D341Med (cell line): ENCODE results near the gene HAGHL.
A peak's percentile ranks its signal among the peaks of the same experiment; 100 is the strongest.

Experiments used
- DNase-seq: peaks from one replicate; pipeline ENCODE4 v3.0.0; 2012; ENCODE audit warnings: low spot score

HAGHL gene

DNA sequence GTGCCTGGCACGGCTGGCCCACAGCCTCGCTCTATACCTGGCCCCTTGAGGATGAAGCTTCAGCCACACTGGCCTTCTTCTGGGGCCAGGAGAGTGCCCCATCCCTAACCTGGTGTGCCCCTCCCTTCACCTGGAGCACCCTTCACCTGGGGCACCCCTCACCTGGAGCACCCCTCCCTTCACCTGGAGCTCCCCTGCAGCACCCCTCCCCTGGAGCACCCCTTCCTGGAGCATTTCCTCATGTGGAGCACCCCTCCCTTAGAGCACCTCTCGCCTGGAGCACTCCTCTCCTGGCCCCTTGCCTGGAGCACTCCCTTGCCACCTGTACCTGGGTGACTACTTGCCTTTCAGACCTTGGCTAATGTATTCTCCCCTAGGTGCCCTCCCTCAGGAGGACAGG lies 18.9 kb upstream of the HAGHL start:
- DNase-seq: no peak

DNA sequence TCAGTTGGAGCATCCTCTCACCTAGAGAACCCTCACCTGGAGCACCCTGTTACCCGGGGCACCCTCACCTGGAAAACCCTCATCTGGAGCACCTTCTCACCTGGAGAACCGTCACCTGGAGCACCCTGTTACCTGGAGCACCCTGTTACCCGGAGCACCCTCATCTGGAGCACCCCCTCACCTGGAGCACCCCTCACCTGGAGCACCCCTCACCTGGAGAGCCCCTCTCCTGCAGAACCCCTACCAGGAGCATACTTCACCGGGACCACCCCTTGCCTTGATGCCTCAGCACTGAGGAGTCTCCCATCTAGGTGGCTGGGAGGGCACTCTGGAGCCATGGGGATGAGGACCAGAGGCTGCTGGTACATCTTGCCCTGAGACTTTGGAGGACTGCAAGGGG lies 17.9 kb upstream of the HAGHL start:
- DNase-seq: no peak

DNA sequence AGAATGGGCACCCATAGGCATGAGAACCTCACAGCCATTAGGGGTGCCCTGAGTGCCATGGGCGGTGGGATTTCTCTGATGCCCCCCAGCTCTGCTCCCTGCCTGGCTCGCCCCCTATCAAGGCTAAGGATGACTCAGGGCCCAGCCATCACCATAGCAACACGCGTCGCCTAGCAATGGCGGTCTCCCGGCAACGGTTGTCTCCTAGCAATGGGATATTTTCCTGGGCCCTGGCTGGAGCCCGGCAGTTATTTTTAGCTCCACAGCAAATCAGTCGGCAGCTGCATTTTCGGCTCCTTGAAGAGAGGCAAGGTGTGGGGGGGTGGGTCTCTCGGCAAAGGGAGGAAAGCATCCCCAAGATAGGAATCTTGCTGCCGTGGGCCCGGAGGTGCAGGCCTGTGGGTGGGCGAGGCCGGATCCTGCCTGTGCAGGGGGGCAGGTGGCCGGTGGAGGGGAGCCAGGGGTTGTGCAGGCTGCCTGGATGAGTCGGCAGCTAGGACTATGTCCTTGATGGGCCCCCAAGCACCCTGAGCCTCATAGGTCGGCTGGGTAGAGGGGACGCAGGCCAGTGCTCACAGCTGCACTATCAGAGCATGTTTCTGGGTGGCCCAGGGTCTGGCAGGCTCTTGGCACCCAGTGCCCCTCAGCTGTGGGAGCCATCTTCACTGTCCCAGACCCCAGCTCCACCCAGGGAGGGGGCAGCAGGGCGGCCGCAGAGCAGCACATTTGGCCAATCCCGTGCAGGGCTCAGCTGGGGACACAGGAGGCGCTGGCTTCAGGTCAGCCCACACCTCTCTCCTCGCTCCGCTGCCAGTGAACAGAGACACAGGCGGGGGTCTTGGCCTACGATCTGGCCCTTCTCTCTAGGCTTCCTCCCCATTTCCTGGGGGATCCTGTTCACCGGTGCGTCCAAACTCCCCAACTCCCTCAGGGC lies 17.1 kb upstream of the HAGHL start:
- peak; percentile 76 for DNase-seq

DNA sequence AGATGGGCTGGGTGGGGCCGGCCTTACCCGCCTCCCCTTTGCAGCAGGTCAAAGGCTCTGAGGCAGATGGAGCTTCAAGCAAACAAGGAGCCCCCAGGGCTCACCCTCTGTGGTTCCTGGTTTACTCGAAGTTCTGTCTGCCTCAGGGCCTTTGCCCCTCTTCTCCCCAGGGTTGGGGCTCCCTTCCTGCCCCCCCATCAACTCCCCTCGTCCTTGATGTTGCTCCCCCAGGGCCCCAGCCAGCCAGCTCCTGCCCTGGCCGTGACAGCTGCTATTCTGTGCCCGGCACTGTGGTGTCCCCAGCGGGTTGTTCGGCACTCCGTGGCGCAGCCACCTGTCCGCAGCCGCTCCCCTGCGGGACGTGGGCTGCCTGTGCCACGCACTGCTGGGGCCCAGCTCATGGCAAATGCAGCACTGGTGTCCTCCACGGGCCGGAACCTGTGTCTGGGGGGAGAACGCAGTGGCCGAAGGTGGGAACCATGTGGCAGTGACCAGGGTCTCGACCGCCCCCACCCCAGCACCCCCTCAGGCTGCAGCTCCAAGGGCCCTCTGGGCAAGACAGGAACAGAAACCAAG lies 16.3 kb upstream of the HAGHL start:
- DNase-seq: no peak

DNA sequence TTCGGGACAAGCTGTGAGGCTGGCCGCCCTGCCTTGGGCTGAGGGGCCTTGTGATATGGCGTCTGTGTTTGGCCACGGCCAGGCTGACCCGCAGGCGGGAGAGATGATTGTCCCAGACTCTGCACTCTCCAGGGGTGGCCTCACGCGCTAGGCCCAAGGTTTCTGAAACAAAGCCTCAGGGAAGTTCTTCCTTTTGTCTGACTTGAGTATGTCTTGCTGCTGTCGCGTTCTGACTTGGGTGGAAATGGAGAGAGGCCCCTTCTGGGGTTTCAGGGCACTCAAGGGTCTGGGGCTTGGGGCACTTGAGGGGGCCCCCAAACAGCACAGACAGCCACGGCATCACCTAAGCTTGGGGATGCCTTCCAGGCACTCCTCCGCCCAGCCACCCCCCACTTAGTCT lies 15.8 kb upstream of the HAGHL start:
- no peak for DNase-seq

DNA sequence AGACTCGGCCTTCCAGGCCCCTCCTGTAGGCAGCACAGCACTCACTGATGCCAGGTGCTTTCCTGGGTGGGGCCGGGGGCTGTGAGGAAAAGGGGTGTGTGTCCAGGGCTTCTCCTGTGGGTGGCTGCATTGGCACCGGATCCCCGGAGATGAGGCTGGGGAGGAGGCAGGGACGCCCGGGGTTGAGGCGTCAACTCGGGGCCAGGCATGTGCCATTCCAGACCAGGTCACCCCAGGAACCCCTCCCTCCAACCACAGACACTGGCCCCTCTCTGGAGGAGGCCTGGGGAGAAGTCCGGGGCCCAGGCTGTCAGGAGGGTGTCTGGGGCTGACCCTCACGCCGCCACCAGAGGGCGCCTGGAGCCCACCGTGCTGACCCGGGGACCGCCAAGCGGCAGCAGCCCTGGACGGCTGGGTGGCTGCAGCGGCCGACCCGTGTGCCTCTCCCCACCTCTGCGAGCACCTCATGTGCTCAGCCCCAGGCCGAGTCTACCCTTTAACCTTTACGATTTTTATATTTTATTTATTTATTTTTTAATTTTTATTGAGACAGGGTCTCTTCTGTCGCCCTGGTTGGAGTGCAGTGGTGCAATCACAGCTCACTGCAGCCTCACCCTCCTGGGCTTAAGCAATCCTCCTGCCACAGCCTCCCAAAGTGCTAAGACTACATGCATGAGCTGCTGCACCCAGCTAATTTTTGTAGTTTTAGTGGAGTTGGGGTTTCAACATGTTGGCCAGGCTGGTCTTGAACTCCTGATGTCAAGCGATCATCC lies 15.2 kb upstream of the HAGHL start:
- DNase-seq: peak; percentile 86

DNA sequence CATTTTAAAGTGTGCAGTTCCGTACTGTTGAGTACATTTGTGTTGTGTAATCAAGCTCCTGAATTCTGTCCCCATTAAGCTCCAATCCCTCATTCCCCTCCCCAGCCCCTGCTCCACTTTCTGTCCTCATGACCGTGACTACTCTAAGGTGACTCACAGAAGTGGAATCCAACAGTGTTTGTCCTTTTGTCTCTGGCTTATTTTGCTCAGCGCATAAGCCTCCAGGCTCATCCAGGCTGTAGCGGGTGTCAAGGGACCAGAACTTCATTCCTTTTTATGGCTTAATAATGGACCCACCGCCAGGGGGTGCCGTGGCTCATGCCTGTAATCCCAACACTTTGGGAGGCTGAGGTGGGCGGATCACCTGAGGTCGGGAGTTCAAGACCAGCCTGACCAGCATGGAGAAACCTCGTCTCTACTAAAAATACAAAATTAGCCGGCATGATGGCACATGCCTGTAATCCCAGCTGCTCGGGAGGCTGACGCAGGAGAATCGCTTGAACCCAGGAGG lies 14.1 kb upstream of the HAGHL start:
- DNase-seq: peak; percentile 56

DNA sequence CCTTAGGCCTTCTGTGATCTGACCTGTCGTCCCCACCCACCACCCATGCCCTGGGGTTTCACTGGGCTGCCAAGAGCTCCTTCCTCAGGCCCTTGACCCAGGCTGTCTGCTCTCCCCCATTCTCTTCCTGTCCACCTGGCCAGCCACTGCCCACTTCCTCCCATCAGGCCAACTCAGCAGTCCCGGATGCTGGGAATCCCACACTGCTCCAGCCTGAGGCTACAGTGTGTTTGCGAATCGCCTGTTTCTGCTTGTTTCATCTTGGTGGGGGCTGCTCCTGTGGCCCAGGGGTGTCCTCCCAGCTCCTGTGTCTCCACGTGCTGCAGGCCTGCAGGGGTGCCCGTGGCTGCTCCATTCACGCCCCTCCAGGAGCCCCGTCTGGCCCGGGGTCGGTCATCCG lies 12.8 kb upstream of the HAGHL start:
- DNase-seq: no peak

DNA sequence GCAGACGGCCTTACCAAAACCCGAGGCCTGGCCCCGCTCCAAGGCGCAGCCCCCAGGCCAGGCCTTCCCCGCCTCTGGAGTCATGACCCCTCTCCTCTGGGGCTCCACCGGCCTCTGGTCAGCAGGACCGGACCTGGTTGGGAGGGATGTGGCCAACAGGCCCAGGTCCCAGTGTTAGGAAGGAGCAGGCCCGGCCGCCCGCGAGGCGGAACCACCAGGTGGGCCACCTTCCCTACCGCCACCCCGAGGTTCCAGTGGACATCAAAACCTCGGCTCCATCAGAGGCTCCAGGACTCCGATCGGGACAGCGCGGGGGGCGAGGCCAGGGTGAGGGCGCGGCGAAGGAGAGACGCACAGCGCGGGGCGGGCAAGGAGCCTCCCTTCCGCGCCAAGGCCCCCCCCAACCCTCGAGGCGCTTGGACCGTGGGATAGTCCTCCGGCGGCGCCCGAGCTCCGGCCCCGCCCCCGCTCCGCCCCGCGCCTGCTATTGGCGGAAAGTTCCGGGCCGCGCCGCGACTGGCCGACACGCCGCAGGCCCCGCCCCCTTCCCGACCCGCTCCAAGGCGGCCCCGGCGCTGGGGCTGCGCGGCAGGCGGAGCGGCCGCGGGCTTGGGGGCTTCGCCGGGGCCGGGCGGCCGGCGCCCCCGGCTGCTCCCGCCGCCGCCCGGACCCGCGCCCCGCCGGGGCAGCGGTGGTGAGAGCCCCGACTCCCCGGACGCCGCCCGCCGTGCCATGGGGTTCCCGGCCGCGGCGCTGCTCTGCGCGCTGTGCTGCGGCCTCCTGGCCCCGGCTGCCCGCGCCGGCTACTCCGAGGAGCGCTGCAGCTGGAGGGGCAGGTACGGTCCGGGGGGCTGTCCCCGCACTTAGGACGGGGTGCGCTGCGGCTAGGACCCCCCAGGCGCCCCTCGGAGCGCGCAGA lies 12.1 kb upstream of the HAGHL start, which contains the start of gene METRN:
METRN (plus strand) TSS at position 561 of the 919 bp plus-strand sequence; CDS start at position 733, 172 bp downstream.
- peak; percentile 94 for DNase-seq

DNA sequence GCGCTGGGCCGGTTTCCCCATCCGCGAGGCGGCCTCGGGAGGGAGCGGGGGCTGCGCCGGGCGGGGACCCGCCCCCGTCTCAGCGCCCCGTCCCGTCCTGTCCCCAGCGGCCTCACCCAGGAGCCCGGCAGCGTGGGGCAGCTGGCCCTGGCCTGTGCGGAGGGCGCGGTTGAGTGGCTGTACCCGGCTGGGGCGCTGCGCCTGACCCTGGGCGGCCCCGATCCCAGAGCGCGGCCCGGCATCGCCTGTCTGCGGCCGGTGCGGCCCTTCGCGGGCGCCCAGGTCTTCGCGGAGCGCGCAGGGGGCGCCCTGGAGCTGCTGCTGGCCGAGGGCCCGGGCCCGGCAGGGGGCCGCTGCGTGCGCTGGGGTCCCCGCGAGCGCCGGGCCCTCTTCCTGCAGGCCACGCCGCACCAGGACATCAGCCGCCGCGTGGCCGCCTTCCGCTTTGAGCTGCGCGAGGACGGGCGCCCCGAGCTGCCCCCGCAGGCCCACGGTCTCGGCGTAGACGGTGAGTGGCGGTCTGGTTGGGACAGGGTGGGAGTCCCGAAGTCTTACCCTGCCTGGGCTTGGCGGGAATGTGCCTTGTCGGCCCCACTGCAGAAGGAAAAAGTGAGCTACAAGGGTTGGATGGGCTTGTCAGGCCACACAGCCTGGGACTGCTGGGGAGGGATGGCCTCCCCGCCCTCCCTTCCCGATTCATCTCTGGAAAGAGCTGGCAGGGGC lies 11.3 kb upstream of the HAGHL start:
- DNase-seq: peak; percentile 71

DNA sequence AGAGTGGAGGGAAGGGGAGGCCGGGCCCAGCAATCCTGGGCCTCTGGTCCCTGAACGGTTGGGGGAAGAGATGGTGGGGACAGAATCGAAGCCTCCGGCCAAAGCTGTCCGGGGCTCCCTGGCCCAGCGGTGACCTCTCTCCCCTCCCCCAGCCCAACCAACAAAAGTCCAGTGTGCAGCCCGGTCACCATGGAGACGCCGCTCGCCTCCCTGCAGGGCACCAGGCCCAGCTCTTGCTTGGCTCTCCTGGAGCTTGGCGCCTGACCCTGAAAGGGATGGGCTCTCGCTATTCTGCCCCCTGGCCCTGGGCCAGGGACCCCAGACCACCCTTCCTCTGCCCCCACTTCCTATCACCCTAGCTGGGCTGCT lies 10.7 kb upstream of the HAGHL start:
- DNase-seq: no peak

DNA sequence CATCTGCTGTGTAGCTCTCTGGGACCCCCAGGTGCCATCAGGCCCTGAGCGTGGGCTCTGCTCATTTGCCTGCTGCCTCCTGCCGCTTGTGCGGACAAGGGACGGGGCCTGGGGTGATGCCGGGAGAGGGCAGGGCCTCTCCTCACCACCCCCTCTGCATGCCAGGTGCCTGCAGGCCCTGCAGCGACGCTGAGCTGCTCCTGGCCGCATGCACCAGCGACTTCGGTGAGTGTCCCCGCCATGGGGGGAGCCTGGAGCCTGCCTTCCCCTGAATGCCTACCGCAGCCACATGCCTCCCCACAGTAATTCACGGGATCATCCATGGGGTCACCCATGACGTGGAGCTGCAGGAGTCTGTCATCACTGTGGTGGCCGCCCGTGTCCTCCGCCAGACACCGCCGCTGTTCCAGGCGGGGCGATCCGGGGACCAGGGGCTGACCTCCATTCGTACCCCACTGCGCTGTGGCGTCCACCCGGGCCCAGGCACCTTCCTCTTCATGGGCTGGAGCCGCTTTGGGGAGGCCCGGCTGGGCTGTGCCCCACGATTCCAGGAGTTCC lies 10.1 kb upstream of the HAGHL start:
- DNase-seq: no peak

DNA sequence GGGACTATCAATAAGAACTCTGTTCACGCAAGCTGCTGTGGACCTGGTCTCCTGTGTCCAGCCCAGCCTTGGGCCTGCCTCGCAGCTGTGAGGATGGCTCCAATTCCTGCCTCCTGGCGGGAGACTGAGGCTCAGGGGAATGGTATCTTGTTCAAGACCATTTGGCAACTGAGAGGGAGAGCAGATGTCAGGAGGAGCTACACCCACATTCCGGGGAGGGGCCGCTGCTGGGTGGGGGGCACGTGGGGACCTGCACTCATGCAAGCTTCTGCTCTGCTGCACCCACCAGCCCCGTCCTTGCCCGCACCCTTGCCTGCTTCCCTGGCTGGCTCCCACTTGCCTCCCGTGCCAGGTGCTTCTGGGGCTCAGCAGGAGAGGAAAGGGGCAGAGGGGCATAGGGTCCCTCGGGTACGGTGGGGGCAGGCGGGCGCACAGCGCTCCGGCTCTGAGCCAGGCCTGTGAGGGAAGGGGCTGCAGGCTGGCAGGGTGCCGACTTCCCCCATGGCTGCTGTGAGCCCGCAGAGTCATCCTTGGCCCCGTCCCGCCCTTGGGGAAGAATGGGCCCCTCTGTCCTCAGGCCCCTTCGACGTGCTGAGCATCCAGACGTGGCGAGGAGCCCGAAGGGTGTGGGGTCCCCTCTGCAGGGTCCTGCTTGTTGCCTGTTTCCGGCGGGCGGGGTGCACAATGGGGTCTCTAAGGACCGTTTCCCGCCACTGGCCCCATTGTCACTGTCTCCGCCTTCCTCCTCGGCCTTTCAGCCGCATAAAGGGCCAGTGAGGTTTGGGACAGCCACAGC lies 9.3 kb upstream of the HAGHL start:
- DNase-seq: no peak

DNA sequence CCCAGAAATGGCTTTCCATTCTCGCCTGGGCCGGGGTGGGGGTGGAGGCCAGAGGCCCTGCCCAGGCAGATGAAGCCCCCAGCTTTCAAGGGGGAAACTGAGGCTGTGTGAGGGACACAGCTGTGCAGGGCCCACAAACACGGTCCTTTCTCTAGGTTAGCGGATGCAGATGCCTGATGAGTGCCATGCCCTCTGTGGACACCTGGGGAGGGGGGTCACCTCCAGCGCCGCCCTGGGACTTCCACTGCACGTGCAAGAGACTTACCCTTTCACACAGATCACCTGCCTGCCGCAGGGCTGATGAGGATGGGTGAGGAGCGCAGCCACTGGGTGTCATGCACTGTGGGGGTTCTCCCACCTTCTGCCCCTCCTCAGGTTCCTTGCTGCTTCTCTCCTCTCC lies 8.5 kb upstream of the HAGHL start:
- DNase-seq: no peak

DNA sequence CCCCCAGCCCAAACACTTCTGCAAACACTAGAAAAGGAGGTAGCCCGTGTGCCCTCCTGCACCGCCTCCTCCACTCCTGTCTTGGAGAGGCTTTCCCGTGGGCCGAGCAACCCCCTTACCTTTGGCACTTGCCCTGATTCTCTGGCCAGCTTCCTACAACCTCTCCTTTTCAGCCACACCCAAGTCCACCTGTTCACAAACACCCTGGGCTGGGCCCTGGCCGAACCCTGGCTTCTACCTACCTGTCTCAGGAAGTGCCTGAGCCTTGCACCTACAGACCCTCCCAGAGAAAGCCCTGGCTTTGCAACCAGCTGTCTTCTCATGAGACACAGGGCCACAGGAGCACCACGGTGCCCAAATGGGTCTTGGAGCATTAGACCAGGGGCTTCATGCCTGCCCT lies 8.0 kb upstream of the HAGHL start:
- DNase-seq: no peak

DNA sequence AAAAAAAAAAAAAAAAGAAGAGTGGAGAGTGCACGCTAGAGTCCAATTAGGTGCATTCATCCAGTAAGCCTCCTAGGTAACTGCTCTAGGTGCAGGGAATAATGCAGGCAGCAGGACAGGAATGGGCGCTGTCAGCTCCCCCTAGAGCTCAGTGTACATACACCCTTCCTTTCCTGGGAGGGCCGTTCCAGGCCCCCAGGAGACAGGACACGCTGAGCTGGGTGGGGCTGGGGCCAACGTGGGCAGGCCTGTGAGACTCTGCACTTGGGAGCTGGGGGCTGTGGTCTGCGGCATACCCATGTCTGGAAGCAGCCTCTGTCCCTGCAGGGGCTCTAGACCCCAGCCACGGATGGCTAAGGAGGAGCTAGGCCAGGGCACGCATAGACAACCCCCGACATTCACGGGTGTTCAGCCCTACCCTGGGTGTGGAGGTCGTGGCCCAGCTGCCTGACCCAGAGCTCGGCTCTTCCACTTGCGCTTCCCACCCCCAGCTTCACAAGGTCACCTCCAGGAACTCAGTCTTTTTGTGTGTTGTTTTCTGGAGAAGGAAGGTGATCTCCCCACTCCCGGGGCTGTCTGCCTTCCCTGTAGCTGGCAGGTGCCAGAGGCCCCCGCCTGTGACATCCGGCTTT lies 7.0 kb upstream of the HAGHL start:
- DNase-seq: no peak

DNA sequence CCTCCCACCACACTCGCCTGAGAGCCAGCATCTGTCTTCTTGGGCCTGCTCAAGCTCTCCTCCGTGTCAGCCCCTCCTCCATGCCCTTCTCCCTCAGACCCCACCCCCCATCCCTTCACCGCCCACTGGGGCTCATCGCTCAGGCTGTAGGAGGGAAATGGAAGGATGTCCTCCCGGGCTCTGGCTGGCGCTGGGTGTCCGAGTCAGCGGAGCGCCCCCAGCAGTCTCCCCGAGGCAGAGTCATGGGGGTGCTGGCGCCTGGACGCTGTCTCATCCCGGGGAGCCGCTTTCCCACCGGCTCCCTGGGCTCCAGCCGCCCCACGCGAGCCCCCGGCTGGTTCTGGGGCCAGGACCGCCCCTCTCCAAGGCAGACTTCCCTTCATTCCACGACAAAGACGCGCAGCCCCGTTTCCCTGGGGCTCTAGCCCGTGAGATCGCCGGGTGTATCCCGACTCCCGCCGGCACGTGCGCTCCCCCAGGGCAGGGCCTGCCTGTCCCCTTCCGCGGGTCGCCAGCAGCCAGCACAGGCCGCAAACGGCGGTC lies 6.4 kb upstream of the HAGHL start:
- DNase-seq: peak; percentile 71

DNA sequence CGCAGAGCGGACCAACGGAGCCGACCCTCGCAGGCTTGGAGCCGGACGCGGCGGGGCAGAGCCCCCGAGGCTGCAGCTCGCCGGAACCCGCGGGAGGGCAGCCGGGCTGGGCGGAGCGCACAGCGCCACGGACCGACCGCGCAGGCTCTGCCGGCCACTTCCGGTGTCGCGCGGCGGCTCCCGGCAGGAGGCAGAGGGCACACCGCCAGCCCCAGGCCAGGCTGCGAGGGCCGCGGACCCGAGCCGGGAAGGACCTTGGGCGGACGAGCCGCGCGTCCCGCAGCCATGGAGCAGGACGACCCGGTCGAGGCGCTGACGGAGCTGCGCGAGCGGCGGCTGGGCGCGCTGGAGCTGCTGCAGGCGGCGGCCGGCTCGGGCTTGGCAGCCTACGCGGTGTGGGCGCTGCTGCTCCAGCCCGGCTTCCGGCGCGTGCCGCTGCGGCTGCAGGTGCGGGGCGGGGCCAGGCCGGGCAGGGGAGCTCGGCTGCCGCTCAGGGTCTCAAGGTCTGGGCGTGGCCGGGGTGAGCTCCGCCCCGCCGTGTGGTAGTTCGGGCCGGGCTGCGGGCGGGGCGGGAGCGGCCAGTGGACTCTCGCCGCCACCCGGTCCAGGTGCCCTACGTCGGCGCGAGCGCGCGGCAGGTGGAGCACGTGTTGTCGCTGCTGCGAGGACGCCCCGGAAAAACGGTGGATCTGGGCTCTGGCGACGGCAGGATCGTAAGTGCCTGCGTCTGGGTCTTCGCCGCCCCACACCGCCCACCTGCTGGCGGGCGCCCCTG lies 5.7 kb upstream of the HAGHL start, which contains the start of gene ANTKMT:
ANTKMT (plus strand) TSS at position 157 of the 775 bp plus-strand sequence; CDS start at position 286, 129 bp downstream.
- DNase-seq: peak; percentile 92
